ENCODE measurements around the gene OR51E1. TPM values are rescaled to one million over a fixed set of nuclear protein-coding genes. Genes with fewer than 3 reads are reported as not detected.

OR51E1 gene
- not detected in 2 replicates for total RNA-seq

GRCh38 chr11:4643682-4644081 lies at the start of gene OR51E1:
Gene OR51E1 (plus strand): TSS chr11:4643982. CDS start chr11:4652527, 8,545 bp downstream.

GRCh38 chr11:4607781-4608666 lies 35.8 kb upstream of the OR51E1 start, which contains the start of gene TRIM68:
Gene TRIM68 (minus strand): TSS chr11:4608231. CDS start chr11:4605504, 2,727 bp downstream.

GRCh38 chr11:4636962-4637661 lies 6.7 kb upstream of the OR51E1 start, which contains the start of gene OR51D1:
Gene OR51D1 (plus strand): TSS chr11:4637477. CDS start chr11:4639791, 2,314 bp downstream.

GRCh38 chr11:4697585-4697984 lies 53.8 kb downstream of the OR51E1 start, which contains the start of gene OR51E2:
Gene OR51E2 (minus strand): TSS chr11:4697853. CDS start chr11:4682711, 15,142 bp downstream.

GRCh38 chr11:4704054-4704789 lies 60.4 kb downstream of the OR51E1 start, which contains the start of gene MMP26:
Gene MMP26 (plus strand): TSS chr11:4704784.

Other genes starting within 250 kb of the OR51E1 start
- not detected in 2 replicates for gene OR52K2, start 194.7 kb upstream of the OR51E1 start, total RNA-seq
- gene OR52K1, start 161.3 kb upstream of the OR51E1 start, total RNA-seq, result not detected in 2 replicates
- not detected in 2 replicates for gene OR52M1, start 98.8 kb upstream of the OR51E1 start, total RNA-seq
- gene OR52I2, start 62.2 kb upstream of the OR51E1 start, total RNA-seq, result not detected in 2 replicates
- gene OR52I1, start 49.9 kb upstream of the OR51E1 start, total RNA-seq, result not detected in 2 replicates
- 11.4 and 20.1 TPM in 2 replicates for gene TRIM68, start 35.8 kb upstream of the OR51E1 start, total RNA-seq
- not detected in 2 replicates for gene OR51D1, start 6.5 kb upstream of the OR51E1 start, total RNA-seq
- gene OR51E2, start 53.9 kb downstream of the OR51E1 start, total RNA-seq, result not detected in 2 replicates
- not detected in 2 replicates for gene MMP26, start 60.8 kb downstream of the OR51E1 start, total RNA-seq
- gene OR51F1, start 126.0 kb downstream of the OR51E1 start, total RNA-seq, result not detected in 2 replicates
- gene OR52R1, start 160.4 kb downstream of the OR51E1 start, total RNA-seq, result not detected in 2 replicates
- gene OR51F2, start 177.3 kb downstream of the OR51E1 start, total RNA-seq, result not detected in 2 replicates
- not detected in 2 replicates for gene OR51S1, start 205.2 kb downstream of the OR51E1 start, total RNA-seq
- not detected in 2 replicates for gene OR51T1, start 237.9 kb downstream of the OR51E1 start, total RNA-seq